IPS-15b (cell line): ENCODE results near the gene CLCC1.
"Not testable (repeated sequence)": the region's sequence is repeated elsewhere in the genome, so short reads cannot be mapped to it uniquely, and the experiment has no call there.

Source experiments
- H3K27me3 ChIP-seq: one replicate; pipeline ENCODE4 v1.6.1; 2013; ENCODE audit warnings: low read length; ENCODE audit not compliant: control insufficient read depth, insufficient read depth
- H3K36me3 ChIP-seq: one replicate; pipeline ENCODE4 v1.6.1; 2013; ENCODE audit warnings: low read length; ENCODE audit not compliant: control insufficient read depth, insufficient read depth
- H3K4me1 ChIP-seq: one replicate; pipeline ENCODE4 v1.6.1; 2013; ENCODE audit warnings: mild to moderate bottlenecking, low read length; ENCODE audit not compliant: control insufficient read depth, insufficient read depth
- H3K4me3 ChIP-seq: one replicate; pipeline ENCODE4 v1.5.1; 2013; ENCODE audit warnings: low read depth, low read length
- H3K9ac ChIP-seq: one replicate; pipeline ENCODE4 v1.6.1; 2013; ENCODE audit warnings: low read depth, mild to moderate bottlenecking, low read length
- H3K9me3 ChIP-seq: one replicate; pipeline ENCODE4 v1.6.1; 2013; ENCODE audit warnings: mild to moderate bottlenecking, low read length; ENCODE audit not compliant: control insufficient read depth, insufficient read depth

Gene CLCC1

DNA sequence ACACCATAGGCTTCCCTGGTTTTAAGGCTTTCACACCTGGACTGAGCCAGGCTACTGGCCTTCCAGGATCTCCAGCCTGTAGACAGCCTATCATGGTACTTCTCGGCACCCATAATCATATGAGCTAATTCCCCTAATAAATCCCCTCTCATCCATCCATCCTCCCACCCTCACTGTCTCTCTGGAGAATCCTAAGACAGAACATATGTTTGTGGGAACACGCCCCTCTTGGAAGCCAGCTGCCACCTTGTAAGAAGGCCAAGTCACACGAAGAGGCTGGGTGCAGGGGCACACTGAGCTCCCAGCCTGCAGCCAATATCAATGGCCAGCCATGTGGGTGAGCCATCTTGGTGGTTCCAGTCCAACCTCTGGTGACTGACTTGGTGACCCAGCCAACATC is 7.4 kb downstream of the CLCC1 start:
- H3K9ac ChIP-seq = no peak overlapping the region
- no peaks in the 10 kb centered on the region for H3K36me3 ChIP-seq
- H3K27me3 ChIP-seq = no peaks in the 10 kb centered on the region

DNA sequence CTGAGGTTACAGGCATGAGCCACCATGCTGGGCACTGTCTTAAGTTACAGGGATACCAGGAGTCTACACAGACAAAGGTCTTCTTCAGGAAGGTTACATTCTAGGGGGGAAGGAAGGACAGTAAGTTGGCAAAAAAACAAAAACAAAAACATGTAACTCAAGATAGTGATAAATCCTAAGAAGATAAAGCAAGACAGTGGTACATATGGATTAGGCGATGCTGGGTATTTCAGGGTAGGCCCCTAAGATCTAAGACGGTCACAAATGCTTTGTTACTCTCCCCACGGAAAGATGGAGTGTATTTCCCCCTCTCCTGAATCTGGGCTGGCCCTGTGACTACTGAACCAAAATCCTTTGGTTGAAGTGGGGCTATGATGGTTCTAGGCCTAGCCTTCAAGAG is 8.2 kb downstream of the CLCC1 start:
- no peaks in the 10 kb centered on the region for H3K4me1 ChIP-seq
- no peaks in the 10 kb centered on the region for H3K27me3 ChIP-seq
- no peak overlapping the region for H3K9ac ChIP-seq
- H3K36me3 ChIP-seq = no peaks in the 10 kb centered on the region
- H3K9me3 ChIP-seq = no peaks in the 10 kb centered on the region
- no peak overlapping the region for H3K4me3 ChIP-seq

More for the DNA sequence above, 7.4 kb downstream of the CLCC1 start:
- H3K4me1 ChIP-seq = no peaks in the 10 kb centered on the region
- H3K9me3 ChIP-seq = no peaks in the 10 kb centered on the region
- H3K4me3 ChIP-seq = no peak overlapping the region

DNA sequence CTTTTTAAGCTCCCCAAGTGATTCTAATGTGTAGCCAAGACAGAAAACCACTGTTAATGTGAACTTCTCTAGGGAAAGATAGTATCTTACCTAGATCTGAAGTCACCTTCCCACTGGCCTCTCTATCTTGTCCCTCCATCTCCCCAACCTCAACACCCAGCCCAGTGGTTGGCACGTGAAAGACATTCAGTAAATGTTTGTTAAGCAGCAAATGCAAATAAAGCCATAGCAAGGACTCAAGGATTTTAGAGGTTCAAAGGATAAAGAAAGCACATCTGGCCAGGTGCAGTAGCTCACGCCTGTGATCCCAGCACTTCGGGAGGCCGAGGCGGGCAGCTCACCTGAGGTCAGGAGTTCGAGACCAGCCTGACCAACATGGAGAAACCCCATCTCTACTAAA is 9.8 kb downstream of the CLCC1 start:
- Histone ChIP-seq H3K9me3 (no peaks in the 10 kb centered on the region), H3K36me3 (no peaks in the 10 kb centered on the region)

GRCh38 chr1:108951242-108951641 is 12.0 kb downstream of the CLCC1 start:
- Histone ChIP-seq H3K9ac (no peak overlapping the region), H3K4me3 (no peak overlapping the region), H3K27me3 (no peaks in the 10 kb centered on the region), H3K36me3 (peaks cover 5% of the 10 kb centered on the region), H3K9me3 (no peaks in the 10 kb centered on the region), H3K4me1 (peaks cover 23% of the 10 kb centered on the region)

More for the DNA sequence above, 9.8 kb downstream of the CLCC1 start:
- Histone ChIP-seq H3K4me3 (no peak overlapping the region), H3K9ac (no peak overlapping the region), H3K4me1 (peaks cover 10% of the 10 kb centered on the region), H3K27me3 (no peaks in the 10 kb centered on the region)

DNA sequence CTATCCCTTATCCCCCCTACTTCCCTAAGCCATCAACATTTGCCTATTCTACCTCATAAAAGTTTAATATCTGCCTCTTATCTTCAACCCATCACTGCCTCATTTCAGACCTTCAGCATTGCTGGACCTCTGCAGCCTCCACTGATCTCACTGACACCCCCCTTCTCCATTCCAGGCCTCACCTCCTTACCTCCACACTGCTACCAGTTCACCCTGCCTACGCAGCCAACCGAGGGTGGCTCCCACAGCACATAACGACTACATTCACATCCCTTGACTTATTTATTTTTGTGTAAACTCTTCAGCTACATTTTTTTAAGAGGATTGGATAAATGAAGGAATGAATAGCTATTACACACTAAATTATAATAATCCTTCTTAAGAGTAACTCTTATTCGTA is 14.2 kb downstream of the CLCC1 start:
- Histone ChIP-seq H3K4me3 (no peak overlapping the region), H3K36me3 (peaks cover 5% of the 10 kb centered on the region), H3K9ac (no peak overlapping the region), H3K4me1 (peaks cover 23% of the 10 kb centered on the region), H3K27me3 (no peaks in the 10 kb centered on the region), H3K9me3 (no peaks in the 10 kb centered on the region)

DNA sequence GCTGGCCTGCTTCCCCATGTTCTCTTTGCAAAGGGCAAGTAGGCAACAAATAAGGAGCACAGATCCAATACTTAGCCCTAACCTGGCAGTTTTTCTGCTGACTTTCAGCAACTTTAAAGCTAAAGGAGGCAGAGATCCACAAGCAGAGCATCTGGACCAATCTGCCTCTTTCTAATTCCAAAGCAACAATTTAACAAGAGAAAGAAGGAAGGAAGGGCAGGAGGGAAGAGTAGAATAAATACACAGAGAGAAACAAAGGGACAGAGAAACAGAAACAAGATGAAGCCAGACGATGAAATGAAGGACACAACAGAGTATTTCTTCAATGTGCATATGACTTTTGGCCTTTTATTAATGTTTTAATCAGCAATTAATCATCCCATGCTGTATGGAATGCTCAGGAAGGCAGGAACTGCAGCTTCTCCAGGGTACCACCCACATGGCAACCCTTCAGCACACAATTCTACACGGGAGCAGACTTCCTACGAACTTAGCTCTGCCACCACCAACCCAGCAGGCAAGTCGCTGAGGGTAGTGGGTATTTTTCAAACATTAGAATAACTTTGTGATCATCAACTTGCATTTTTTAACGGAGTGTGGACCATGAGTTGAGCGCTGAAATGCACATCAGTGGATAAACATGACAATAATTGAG is 15.3 kb downstream of the CLCC1 start:
- Histone ChIP-seq H3K4me1 (peaks cover 23% of the 10 kb centered on the region), H3K4me3 (peak overlapping the region; percentile 1), H3K36me3 (peaks cover 5% of the 10 kb centered on the region), H3K9me3 (no peaks in the 10 kb centered on the region), H3K27me3 (no peaks in the 10 kb centered on the region), H3K9ac (no peak overlapping the region)

DNA sequence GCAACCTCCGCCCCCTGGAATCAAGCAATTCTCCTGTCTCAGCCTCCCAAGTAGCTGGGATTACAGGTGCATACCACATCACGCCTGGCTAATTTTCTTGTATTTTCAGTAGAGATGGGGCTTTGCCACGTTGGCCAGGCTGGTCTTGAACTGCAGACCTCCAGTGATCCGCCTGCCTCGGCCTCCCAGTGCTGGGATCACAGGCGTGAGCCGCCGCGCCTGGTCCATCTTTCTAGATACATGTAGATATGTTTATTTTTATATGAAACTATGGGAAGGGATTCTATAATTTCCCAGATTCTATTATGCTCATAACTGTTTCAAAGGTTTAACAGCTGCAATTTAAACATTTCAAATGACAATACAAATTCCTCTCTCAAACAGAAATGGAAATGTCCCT is 27.1 kb downstream of the CLCC1 start:
- H3K9ac ChIP-seq = no peak overlapping the region
- no peak overlapping the region for H3K4me3 ChIP-seq
- H3K4me1 ChIP-seq = no peaks in the 10 kb centered on the region
- H3K27me3 ChIP-seq = no peaks in the 10 kb centered on the region
- peaks cover 22% of the 10 kb centered on the region for H3K36me3 ChIP-seq
- no peaks in the 10 kb centered on the region for H3K9me3 ChIP-seq

GRCh38 chr1:108933944-108934343 is 29.3 kb downstream of the CLCC1 start:
- no peaks in the 10 kb centered on the region for H3K9me3 ChIP-seq
- no peaks in the 10 kb centered on the region for H3K4me1 ChIP-seq
- H3K36me3 ChIP-seq = peaks cover 24% of the 10 kb centered on the region
- H3K9ac ChIP-seq = no peak overlapping the region
- no peaks in the 10 kb centered on the region for H3K27me3 ChIP-seq
- H3K4me3 ChIP-seq = no peak overlapping the region

DNA sequence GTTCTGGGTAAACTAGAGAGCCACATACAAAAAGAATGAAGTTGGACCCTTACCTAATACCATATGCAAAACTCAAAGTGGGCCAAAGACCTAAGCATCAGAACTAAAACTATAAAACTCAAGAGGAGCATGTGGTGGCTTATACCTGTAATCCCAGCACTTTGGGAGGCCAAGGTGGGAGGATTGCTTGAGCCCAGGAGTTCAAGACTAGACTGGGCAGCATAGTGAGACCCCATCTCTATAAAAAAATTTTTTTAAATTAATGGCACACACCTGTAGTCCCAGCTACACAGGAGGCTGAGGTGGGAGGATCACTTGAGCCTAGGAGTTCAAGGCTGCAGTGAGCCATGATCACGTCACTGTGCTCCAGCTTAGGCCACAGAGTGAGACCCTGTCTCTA is 35.7 kb downstream of the CLCC1 start:
- not testable (repeated sequence) for H3K36me3 ChIP-seq, H3K27me3 ChIP-seq, H3K4me3 ChIP-seq, H3K9me3 ChIP-seq, H3K4me1 ChIP-seq, H3K9ac ChIP-seq

GRCh38 chr1:108925920-108926319 is 37.4 kb downstream of the CLCC1 start:
- Histone ChIP-seq H3K36me3 (peaks cover under 1% of the 10 kb centered on the region), H3K9ac (no peak overlapping the region)

GRCh38 chr1:108916788-108917187 is 46.5 kb downstream of the CLCC1 start:
- Histone ChIP-seq H3K36me3 (no peaks in the 10 kb centered on the region), H3K9ac (no peak overlapping the region), H3K4me3 (no peak overlapping the region), H3K27me3 (no peaks in the 10 kb centered on the region), H3K4me1 (no peaks in the 10 kb centered on the region), H3K9me3 (no peaks in the 10 kb centered on the region)

More at GRCh38 chr1:108925920-108926319, 37.4 kb downstream of the CLCC1 start:
- no peak overlapping the region for H3K4me3 ChIP-seq
- H3K27me3 ChIP-seq = no peaks in the 10 kb centered on the region
- H3K4me1 ChIP-seq = no peaks in the 10 kb centered on the region
- no peaks in the 10 kb centered on the region for H3K9me3 ChIP-seq
